Stimulated activated CD8-positive, alpha-beta memory T cell treated with anti-CD3 and anti-CD28 coated beads, Interleukin-7, amount 100 ng/mL, for 1 hour (primary cell): ENCODE data around the gene PKP4.
"Not testable (repeated sequence)": the region's sequence is repeated elsewhere in the genome, so short reads cannot be mapped to it uniquely, and the experiment has no call there.

Experiments used
- DNase-seq, 2 donors: peaks; one replicate each; pipeline ENCODE4 v3.0.0-alpha.2; 2020; ENCODE audit warnings: low read depth in 2 of 2

PKP4 gene

DNA sequence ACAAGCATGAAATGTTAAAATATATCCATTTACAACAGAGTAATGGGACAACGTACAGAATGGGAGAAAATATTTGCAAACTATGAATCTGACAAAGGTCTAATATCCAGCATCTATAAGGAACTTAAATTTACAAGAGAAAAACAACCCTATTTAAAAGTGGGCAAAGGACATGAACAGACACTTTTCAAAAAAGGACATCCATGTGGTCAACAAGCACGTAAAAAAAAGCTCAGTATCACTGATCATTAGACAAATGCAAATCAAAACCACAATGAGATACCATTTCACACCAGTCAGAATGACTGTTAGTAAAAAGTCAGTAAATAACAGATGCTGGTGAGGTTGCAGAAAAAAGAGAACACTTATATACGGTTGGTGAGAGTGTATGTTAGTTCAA is 16.1 kb downstream of the PKP4 start:
- DNase-seq: not testable (repeated sequence)

DNA sequence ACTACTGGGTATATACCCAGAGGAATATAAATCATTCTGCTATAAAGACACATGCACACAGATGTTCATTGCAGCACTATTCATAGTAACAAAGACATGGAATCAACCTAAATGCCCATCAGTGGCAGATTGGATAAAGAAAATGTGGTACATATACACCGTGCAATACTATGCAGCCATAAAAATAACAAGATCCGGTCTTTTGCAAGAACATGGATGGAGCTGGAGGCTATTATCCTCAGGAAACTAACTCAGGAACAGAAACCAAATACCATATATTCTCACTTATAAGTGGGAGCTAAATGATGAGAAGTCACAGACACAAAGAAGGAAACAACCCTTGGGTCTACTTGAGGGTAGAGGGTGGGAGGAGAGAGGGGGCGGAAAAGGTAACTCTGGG is 16.5 kb downstream of the PKP4 start:
- DNase-seq: not testable (repeated sequence)

DNA sequence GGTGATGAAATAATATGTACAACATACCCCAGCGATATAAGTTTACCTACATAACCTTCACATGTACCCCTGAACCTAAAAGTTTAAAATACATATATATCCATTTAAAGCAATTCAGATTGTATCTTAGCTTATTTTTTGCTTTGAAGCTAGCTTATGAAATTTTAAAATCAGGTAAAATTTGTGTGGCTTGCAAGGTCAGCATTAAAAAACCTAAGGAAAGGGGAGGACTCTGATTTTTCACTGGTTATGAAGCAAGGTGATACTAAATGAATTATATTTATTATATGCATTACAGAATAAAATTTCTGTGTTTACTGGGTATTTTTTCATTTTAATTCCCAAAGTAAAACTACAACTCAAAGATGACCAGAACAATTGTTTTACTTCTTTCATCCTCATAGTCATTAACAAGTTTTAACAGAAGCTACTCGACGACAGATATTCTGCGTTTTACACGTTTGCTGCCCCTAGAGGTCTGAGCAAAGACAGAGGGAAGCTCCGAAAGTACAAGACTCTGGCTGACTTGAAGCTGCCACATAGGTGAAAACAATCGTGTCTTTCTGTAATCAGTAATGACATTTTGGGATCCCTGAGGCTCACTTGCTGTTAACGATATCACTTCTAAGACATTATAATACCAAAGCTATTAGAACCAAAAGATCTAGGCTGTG is 17.1 kb downstream of the PKP4 start:
- no peak for DNase-seq

DNA sequence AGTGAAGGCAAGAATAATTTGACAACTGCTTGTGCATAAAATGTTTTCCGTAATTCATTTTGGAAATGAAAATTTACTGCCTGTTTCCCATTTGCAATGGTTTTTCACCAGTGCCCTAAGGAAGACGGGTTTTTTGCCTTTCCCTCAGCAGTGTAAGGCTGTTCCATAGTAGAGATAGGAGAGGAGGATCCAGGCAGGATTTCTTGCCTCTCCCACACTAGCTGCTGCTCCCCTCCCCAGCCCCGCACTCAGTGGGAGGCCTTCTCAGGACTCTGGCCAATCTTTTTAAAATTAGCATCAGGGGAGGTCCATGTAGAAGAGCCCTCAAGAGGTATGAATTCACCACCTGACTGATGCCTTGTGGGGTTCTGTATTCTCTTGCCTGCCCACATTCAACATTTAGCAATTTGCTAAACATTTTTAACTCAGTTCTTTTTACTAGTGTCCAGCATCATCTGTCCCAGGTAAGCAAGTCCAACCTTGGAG is 17.8 kb downstream of the PKP4 start:
- DNase-seq: not testable (repeated sequence)

DNA sequence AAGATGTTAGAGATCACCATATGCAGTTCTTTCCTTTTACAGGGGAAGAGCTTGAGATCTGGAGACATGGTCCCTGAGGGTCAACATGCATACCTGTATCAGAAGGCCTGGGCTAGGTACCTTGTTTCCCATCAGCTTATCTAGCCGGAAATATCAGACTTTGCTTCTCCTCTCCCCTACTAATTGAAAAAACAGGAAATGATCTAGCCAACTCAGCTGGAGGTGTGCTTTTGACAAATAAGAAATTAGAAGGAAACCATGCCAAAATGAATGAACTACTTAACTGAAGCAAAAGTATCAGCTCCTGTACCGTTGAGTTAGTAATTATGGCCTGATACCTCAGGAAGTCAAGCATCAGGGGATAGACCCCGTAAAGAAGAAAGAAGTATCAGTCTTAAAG is 20.4 kb downstream of the PKP4 start:
- DNase-seq: no peak

DNA sequence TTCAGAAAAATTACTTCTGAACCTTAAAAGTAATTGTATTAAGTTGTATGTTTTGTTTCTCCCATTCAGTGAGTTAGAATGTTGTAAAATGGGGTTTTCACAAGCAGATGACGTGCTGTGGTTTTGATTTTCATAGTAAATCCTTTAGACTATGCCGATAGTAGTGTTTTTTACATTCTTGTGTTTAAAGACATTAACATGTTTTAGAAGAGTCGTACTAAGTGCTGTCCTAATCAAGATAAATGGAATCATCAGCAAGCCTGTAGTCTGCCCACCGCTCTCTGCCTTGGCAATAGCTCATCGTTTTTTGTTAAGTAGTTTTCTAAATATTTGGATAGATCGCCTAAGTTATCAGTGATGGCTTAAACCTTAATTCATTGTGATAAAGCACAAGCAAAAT is 21.5 kb downstream of the PKP4 start:
- no peak for DNase-seq

DNA sequence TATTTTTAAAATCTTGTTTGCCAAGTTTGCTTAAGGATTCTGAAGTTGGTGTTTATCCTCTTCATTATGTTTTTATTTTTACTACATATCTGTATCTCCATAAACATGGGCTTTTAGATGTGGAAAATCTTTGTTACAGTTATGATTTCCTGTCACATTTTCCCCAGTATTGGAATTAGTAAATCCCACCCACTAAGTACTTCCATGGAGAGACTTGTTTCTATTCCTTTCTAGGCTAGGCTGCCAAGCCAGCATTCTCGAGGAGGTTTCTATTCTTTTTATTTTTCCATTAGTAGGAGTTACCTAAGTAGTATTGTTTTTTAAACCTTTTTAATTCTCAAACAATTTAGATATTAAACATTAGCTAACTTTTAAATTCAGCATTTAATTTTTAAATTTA is 22.1 kb downstream of the PKP4 start:
- DNase-seq: no peak

DNA sequence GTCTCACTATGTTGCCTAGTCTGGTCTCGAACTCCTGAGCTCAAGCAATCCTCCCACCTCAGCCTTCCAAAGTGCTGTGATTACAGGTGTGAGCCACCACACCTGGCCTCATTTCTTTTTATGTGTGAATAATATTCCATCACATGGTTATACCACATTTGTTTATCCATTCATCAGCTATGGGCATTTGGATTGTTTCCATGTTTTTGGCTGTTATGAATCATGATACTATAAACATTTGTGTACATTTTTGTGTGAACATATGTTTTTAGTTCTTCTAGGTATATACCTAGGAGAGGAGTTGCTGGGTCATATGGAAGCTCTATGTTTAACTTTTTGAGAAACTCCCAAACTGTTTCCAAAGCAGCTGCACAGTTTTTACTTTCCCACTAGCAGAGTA is 24.4 kb downstream of the PKP4 start:
- DNase-seq: no peak

DNA sequence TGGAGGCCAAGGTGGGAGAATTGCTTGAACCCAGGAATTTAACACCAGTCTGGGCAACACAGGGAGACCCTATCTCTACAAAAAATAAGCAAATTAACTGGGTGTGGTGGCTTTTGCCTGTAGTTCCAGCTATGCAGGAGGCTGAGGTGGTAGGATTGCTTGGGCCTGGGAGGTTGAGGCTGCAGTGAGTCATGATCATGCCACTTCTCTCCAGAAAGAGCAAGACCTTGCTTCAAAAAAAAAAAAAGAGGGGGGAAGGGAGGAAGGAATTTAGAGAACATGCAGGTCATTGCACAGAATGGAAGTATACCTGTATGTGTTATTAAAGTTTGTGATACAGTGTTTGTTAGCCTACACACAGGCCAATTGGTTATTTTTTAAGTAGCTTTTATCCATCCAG is 25.8 kb downstream of the PKP4 start:
- DNase-seq: no peak

DNA sequence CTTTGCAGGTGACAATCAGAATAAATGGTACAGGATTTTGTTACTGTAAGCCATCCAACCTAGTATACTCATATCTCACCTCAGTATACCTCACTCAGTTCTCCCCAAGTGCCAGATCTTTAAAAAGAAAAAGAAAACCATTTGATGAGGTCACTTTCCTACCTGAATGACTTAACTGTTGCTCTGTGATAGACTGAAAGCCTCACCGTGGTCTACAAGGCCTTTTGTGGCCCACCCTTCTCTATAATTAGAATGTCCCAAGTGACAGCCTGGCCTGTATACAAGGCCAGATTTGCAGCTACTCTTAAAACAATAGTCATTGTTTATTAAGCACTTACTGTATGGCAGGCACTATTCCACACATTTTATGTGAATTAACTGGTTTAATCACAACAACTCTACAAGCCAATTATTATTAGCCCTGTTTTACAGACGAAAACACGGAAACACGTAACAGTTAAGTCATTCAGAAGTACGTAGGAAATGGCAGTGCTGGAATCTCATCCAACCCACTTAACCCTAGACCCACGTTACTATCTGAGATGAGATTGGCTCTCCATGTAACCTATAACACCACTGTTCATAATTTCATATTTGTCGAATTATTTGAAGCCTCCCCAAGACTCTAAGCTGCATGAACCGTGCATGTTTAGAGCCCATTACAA is 28.3 kb downstream of the PKP4 start:
- DNase-seq: no peak

DNA sequence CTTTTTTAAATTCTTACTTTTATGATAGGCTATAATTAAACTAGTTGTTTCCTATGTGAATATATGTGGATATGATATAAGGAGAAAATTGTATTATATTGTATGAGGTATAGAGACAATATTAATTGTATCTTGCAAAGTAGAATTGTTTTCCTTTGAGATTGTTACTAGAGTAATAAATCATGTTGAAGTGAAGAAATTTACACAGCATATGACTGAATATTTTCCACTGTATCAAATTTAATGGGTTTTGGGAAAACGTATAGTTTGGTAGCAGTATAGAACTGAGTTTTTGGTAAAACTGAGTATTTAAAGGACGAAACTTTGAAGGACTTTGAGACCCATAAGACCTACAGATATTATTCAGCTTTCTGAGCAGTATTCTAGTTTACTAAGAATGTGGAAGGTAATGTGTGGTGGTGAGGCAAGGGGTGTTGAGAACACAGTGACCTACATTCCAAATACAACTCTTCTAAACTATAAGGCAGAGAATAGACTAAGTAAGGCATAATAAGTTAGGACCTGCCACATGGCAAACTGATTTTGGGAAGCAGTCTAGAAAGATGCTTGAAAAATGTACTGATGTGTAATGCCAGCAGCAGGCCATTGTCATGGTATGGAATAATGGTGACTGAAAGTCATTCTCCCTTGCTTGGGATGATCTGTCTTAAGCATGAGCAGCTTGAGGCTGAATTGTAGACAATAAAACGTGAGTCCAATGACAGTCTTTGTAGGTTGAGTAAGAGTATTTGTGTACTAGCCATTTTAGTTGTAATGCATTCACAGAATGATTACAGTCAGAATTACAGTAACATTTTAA is 29.6 kb downstream of the PKP4 start:
- DNase-seq: no peak

DNA sequence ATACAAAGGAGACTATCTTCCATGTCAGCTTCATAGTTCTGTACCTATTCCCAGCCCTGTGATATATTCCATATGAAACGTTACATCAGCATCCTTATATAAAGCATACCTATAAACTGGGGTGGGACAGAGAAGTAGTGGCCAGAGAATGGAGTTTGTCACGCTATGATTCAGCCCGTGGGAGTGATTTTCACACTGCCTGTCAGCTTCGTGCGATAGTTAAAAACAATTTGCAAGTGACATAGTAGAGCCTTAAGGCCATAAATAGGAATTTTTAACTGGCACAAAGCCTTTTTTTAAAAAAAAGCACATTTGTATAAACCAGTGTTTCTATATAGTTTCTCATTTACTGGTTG is 30.2 kb downstream of the PKP4 start:
- DNase-seq: no peak

DNA sequence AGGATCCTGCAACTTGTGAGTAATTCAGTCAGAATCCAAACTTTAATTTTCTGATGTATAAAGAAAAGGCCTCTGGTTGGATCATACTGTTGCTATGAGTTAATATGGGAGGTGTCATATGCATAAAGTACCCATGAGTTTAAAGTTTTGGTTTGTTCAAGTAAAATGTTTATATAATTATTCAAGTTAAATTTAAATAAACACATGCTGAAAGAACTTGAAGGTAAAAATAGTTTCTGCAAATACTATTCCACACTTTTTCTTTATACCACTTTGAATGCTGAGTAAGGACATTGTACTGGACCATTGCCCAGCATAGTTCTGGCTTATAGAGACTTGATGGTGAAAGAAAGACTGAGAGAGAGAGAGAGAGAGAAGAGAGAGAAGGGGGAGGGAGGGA is 30.7 kb downstream of the PKP4 start:
- no peak for DNase-seq

DNA sequence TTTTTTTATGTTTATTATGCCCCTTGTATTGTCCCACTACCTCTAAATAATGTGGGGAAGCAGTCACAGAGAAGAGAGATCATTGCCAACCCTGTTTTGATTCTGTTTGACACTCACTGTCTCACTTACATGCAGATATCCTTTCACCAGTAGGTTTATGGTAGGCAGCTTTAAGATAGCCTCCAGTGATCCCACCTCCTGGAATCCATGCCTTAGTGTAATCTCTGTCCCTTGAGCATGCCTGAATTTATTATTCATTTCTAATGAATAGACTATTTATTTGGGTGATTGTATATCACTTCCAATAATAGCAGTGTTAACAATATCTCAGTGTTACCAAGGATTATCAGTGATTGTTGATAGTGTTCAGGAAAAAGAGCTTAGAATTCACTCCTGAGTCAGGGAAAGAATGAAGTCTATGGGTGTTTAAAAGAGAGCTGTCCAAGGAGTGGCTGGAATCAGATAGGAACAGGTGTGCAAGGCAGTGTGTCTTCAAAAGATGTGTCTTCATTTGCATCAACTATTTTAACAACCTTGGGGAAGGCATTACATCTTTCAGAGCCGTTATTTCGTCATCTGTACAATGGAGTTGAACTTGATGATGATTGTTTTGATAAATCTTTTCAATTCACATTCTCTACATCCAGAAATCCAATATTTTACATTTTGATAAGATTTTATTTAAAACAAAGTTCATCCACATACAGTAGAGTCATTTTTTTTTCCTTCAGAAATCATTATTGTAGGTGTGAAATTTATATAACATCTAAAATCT is 31.9 kb downstream of the PKP4 start:
- DNase-seq: no peak

DNA sequence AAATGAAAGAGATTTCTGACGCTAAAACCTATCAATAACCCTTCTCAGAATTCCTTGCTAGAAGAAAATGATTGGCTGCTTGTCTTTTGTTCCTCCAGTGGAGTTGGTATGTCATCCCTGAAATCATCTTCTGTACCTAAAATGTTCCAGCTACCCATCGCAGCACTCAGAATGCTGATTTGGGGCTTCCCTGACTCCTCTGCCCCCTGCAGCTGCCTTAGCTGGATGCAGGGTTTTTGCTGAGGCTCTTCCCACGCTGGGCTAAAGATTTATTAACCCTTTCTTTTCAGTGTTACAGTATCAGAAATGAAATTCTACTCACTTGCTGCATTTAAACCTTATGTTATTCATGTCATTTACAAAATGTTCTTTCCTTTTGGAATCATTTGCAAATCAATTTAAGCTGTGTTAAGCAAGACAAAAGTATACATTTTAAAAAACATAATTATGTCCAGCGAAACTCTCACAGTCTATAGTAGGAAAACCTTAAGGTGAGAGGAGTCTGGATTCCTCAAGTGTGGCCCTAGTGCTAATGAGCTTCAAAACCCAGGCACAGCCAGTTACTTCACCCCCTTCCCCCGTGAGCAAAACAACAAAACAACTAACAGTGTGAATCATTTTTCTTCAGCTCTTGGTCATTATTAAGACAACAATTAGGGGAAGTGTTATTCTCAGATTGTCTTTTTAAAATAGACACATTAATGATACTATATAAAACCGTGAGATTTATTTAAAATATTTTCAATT is 32.8 kb downstream of the PKP4 start:
- DNase-seq: no peak

DNA sequence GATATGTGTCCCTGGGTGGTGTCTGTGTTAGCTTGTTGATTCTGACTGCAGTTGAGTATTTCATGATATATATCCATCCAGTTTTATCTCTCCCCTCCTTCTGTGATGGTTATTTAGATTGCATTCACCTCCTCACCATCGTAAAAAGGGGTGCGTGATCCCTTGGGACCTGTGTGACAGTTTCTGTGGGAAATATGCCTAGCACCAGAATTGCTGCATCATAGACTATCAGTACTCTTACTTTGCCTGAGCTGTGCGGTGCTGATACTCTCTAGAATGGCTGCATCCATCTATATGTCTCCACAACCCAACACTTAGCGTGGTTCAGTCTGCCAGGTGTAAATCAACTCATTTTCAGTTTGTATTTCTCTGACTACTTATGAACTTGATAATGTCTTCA is 34.3 kb downstream of the PKP4 start:
- DNase-seq: no peak

DNA sequence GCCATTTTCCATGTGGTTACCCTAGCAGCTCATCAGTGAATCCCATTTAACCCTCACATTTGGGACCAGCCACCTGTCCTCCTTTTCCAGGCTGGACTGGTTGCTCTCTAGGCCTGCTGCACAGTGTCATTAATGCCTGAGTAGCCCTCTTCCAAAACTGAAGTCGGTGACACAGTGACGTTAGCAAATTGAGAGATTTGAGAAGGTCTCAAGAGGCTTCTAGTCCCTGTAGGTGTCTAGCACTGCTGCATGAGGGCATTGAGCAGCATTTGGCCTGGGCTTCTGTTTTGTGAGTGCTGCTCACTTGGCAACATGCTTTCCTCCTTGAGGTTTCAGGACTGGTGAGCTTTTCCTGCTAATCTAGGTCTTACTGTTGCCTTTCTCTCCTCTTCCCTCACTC is 36.7 kb downstream of the PKP4 start:
- DNase-seq: no peak

DNA sequence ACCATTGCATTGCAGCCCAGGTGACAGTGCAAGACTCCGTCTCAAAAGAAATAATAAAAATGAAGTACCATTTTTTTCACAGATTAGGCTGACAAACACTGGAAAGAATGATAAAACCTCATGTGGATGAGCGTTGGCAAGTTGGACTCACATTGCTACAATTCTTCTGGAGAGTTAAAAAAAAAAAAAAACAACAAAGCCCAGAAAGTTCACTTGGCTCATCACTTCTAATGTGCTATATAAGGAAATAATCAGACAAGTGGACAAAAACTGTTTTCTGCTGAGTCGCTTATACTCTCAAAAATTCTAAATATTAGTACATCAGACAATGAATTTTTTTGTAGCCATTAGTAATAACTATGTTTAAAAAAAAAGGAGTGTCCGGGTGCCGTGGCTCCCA is 38.4 kb downstream of the PKP4 start:
- no peak for DNase-seq

DNA sequence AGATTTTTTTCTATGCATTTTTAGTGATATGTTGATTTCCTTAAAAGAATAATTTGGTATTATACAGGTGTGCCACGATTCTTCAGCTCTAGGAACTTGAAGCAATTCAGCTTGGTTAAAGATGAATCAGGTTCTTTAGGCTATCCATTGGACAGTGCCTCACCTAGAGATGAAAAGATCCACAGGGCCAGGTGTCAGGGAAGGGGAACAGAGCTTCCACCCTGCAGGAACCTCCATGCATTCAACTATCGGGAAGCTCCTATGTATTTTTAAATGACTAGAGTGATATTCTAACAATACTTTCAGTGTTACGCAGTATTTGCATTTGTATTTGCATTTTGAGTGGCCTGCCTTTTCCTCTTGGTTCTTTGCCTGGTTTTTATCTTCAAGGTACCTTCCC is 40.2 kb downstream of the PKP4 start:
- DNase-seq: no peak

DNA sequence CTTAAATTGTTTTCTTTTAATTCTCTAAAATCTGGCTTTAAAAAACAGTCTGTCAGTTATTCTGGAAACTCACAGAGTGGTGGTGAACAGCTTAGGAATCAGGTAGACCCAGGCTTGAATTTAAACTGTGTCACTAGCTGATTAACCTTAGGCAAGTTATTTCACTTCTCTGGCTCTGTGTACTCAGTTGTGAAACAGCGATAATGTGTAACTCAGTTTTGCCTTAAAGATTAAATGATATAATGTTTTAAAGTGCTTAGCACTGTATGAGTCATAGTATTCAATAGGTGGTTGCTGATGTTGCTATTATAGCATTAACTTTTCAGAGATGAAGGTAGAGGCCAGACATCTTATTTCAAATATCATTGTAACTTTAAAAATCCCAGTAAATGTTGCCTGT is 40.7 kb downstream of the PKP4 start:
- DNase-seq: no peak

DNA sequence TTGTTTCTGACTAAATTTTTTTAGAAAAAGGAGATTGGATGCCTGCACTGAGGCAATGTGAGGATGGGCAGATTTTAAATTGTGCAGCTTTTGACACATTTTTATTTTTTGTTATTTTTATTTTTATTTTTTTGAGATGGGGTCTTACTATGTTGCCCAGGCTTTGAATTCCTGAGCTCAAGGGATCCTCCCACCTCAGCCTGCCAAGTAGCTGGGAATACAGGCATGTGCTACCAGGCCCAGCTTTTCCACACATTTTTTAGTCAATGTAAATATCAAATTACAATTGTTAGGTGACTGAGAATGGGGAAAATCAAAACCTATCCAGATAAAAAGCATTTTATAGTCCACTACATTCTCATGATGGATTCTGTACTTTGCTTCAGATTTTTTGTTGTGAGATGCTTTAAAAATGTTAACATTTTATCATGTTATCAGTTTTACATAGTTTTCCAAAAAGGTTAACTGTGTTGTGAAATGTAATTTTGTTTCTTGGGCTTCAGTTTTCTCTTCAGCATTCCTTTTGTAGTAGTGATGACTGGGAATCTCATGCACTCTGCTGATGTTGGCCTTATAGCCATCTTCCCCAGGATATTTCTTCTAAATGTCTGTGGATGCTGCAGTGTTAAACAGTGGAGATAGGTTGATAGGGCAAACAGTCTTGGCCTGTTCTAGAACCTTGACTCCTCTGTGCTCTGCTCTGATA is 41.4 kb downstream of the PKP4 start:
- DNase-seq: no peak
